HG02623 (cell line): ENCODE measurements around the gene SOX30.

ENCODE experiments used
- ATAC-seq: cut with Tn5 transposase; IDR thresholded peaks from one replicate; pipeline ENCODE4 v1.9.1; 2021; ENCODE audit warnings: moderate library complexity; ENCODE audit not compliant: unreplicated experiment

SOX30 gene

DNA sequence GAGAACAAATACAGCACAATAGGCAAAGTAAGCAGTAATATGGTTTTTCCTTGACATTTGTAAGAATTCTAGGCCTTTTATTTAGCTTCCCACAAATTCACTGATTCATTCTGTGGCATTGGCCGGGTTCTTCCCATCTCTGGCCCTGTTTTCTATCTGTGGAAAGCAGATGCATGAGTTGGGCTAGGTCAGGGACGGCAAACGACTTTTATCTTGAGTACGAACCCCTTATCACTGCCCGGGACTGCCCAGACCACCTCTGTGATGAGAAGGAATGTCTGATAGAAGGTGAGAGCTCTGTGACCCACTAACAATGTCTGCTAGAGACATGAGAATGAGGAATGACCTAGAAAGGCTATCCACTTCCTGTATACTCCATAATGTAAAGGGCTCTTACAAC, 41.2 kb downstream of the SOX30 start:
- no peak for ATAC-seq

DNA sequence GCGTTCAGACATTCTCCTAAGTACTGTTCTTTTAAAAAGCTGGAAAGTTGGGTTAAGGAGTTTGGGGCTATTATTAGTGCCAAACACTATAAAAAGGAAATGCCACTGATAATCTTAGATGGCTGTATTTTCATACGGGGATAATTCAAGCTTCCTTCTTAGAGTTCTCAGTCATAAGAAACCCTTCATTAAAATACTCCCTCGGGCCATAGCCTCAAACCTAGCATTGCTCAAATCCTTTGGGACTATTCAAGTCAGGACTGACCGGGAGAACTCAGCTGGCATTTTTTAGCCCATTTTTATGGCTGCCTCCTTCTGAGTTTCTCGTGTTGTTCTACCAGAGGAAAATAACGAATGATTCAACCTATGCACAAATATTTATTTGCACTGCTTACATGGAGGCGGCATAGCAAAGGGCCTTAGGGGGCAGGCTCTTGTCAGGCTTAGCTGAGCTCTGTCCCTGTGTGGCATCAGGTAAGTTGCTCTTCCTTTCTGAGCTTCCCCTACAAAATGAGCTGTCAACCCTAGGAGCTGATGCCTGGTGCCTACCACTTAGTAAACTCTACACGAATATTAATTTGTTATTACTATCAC, 43.2 kb downstream of the SOX30 start:
- no peak for ATAC-seq

DNA sequence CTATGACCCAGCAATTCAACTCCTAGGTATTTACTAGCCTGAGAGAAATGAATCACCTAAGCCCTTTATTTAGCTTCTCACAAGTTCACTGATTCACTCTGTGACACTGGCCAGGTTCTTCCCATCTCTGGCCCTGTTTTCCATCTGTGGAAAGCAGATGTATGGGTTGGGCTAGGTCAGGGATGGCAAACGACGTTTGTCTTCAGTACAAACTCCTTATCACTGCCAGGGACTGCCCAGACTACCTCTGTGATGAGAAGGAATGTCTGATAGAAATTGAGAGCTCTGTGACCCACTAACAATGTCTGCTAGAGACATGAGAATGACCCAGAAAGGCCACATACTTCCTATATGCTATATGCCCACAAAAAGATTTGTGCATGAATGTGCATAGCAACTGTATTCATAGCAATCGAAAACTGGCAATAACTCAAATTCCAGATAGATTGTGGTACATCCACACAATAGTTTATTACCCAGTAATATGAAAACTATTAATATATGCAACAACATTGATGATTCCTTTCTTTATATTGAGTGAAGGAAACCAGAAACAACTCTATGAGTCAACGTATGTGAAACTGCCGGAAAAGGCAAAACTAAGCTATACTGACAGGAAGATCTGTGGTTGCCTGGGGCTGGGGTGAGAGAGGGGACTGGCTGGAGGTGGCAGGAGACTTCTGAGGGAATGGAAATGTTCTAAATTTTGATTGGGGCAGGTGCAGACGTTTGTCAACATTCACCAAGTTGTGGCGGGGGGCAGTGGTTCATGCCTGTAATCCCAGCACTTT, 44.7 kb downstream of the SOX30 start:
- ATAC-seq, result no peak

DNA sequence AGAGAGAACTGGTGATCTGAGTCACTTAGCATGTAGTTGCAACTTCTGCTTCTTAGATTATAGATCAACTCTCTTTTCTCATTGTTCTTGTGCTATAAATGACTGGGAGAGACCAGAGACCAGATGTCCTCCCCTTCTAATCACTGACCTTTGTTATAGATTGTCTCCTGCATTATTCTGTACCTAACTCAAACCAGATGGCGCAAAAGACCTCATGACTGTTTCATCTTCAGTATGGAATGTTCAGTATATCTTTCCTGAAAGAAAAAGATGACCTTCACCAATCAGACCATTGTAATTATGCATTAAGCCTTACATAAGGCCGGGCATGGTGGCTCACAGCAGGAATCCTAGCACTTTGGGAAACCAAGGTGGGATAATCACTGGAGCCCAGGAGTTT, 46.2 kb downstream of the SOX30 start:
- no peak for ATAC-seq

DNA sequence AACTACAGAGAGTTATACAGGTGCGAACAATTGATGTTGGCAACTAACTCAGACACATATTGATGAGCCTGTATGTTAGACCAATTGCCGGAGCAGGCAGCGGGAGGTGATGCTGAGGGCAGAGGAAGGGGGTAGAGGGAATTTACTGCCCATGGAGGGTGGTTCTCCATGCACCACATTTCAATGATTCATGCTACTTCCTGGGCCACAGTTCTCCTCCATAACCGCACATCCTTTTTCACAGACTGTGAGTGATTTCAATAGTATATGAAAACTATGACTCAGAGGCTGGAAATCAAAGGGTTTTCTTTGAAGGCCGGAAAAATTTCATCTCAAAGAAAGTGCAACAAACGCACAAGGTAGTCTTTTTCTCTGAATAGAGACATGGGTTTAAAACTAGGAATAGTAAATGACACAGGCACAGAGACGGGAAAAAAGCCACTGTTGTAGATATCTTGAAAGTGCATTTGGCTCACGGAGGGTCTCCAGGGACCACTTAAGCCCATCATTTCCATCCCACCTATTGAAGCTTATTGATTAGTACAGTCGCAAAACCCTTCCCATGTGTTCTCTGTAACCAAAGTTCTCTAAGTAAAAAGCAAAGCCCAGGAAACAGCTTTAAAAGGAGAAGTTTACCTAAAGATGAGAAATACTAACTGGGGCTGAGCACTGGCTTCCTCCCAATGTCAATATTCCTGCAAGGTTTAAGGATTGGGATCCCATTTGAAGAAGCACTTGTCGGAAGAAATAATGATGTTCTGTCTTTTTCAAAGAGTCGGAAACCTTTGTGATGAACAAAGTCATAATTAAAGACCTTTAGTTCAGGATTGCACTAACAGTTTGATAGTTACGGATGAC, 48.7 kb downstream of the SOX30 start:
- ATAC-seq, result peak; percentile 37

DNA sequence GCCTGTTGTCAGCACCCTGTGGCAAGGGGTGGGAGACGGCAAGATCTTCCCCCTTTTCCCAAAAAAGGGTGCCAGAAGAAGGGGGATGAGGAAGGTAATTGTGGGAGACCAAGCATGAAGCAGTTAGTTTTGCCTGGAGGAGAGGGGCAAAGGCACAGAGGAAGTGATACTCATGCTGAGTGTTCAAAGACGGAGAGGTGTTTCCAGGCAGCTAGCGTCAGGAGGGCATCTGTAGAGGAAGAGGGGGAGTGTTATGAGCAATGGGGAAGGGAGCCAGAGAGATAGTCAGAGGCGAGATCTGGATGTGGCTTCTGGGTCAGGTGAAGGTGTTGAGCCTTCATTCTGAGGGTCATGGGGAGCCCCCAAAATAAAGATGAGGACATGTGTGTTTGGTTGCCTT, 49.7 kb downstream of the SOX30 start:
- ATAC-seq, result peak; percentile 44

DNA sequence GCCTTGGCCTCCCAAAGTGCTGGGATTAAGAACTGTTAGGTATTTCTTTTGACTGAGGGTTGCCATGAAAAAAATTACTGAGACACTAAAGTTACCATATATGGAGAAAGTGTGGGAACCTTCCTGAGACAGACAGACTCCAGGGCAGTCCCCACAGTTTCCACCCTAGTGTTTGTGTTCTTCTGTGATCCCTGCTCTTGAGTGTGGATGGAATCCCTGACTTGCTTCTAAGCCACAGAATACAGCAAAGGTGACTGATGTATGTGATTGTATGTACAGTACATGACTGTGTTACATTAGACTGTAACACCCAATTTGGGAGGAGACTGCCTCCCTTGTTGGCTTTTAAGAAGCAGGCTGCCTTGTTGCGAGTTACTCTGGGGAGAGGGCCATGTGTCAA, 52.0 kb downstream of the SOX30 start:
- ATAC-seq, result no peak

DNA sequence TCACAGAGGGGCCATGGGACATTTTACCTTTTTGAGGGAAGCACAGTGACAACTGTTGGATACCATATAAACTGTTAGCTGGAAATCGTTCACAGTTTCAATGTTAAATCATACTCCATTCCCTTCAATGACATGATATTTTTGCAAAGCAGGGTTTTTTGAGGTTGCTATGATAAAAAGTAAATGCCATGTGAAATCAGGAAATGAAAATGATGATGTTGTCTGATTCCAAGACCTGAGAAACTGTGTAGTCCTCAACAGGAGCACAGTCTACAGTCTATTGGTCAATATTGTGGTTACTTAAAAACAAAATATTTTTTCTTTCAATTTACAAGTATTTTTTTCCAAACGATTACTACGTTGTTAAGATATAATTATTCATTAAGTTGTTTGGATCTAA, 52.7 kb downstream of the SOX30 start:
- ATAC-seq, result no peak

DNA sequence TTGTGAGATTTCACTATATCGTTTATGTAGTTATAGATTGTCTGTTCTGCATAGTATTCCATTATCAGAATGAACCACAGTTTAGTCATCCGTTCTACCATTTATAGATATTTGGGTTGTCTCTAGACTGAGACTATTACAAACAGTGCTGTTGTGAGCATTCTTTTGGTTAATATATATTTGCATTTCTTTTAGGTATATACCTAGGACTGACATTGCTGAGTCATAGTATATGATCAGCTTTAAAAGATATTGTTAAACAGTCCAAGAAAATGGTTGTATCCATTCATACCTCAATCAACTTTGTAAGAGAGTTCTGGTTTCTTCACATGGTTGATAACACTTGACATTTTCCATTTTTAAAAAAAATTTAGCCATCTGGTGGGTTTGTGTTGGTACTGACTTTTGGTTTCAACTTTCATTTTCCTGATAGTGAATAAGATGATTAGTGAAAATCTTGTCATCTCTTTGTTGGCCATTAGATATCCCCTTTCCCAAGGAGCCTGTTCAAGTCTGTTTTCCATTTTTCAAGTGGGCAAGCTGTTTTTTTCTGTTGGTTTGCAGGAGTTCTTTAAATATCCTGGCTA, 53.8 kb downstream of the SOX30 start:
- ATAC-seq, result no peak

DNA sequence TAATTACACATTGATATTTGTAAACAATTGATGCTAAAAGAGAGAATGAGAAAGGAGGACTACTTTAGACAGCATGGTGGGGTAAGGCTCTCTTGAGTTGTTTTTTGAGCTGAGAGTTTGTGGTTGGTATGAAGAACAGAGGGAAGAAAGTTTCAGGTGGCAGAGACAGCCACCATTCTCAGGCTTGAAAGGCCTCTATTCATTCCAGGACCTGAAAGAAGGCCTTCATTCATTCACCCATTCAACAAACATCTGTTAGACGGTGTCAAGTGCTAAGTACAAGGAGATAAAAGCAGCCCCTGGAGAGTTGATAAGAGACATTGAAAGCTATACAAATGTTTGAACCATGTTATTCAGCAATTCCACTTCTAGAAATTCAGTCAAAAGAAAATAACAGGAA, 55.0 kb downstream of the SOX30 start:
- no peak for ATAC-seq

DNA sequence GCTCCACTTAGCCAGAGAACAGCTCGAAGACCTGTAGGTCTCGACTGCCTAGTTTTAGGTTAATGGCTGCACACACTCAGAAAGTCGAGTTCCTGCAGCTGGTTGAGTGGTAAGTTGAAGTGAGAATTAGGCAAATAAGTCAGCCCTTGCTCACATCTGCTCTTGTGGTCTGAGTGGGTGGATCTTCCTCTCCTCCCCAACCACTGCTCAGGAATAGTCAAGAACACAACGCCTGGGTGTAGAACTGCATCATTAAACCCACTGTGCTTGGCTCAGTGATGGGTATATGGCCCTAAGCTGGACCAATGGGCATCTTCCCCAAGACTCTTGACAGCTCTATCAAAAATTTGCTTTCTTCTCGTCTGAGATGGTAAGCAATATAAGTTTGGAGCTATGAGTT, 55.8 kb downstream of the SOX30 start:
- peak; percentile 67 for ATAC-seq

DNA sequence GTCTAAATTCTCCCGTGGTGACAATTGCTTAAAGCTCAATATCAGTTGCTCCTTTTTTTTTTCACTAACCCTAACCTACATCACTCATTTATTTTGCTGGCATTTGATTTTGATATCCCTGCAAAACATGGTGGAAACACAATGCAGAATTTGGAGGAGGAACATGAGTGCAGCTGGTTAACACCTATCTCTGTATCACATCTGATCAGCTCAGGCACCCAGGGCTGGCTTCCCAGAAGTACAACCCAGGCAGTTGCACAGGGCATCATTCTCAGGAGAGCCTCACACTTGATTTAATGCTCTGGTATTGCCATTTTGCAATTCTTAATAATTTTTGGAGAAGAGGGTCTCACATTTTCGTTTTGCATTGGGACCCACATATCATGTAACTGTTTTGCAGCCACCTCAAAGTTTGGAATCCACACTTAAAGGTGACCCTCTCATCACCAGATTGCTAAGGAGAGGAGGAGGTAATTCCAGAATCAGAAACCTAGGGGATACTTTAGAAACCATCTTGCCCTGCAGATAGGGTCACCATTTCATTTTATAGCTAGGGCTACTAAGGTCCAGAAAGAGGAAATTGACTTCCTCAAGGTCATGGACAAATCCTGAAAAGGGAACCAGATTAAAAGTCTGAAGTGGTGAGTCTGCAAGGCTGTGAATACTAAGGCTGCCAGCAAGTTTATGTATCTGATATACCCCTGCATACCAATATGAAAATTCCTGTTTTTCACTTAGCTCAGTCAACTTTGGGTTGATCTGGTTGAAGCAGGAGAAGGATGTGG, 57.4 kb downstream of the SOX30 start:
- ATAC-seq, result no peak

DNA sequence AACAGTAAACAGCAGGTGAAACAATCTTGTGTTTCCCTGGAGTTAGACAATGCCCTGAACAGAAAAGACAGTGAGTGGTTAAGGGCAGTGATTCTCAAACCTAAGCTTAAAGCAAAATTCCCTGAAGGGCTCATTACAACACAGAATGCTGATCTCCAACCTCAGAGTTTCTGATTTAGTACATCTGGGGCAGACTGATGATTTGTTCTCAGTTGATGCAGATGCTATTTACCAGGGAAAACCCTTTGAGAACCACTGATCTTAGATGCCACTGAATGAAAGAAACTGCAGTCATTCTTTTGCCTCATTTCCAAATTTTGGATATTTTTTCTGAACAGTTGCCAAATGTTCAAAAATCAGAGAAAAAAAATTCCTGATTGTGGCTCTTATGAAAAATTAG, 58.0 kb downstream of the SOX30 start:
- no peak for ATAC-seq

DNA sequence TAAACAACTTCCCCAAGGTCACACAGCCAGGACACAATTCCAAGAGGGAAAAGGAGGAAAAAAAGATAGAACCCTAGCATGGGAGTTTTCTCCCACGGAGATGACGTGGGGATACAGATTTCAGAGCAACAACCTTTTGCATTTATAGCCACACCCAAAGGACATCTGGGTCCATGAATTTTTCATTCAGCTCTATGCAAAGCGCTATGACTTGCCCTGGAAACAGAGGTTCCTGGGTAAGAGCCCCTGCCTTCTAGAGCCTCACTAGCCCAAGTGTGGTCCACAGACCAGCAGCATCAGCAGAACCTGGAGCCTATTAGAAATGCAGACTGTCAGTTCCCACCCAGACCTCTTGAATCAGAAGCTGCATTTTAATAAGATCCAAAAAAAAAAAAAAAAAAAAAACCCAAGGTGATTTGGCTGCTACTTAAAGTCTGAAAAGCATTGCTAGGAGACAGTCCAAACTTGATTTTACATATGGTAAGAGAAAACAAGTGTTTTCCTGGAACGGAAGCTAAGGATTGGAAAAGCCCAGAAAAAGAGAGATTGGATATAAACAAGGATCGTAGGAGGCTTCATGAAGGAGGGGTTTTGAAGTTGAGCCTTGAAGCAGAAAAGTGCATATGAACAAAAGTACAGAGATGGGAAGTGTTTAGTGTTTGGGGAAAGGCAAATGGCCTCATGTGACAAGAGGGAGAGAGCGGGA, 59.0 kb downstream of the SOX30 start:
- ATAC-seq, result no peak

DNA sequence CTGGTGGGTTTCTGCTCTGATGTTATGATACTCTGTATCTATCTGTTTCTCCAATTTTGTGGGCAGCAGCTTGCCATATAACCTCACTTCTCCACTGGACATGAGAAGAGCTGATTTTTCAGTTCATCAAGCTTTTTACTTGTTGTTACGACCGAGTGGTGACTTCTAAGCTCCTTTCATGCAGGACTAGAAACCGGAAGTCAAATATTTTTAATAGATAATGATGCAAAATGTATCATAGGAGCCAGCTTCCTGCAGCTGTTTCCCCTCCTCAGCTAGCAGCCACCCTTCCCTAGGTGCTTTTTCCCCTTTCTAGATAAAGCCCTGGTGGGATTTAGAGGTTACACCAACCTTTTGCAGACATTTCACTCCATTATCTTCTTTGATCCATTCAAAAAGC, 59.6 kb downstream of the SOX30 start:
- ATAC-seq, result no peak

DNA sequence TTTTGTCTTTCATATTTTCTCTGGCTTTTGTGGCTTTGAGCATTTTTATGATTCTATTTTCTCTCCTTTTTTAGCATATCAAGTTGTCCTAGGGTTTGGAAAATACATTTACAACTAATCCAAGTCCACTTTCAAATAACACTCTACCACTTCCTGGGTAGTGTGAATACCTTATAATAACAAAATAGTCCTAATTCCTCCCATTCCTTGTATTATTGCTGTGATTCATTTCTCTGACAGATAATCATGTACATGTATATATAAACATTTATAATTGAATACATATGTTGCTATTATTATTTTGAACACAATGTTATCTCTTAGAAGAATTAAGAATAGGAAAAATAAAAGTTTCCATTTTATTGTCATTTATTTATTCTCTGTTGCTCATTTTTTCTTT, 61.8 kb downstream of the SOX30 start:
- no peak for ATAC-seq

DNA sequence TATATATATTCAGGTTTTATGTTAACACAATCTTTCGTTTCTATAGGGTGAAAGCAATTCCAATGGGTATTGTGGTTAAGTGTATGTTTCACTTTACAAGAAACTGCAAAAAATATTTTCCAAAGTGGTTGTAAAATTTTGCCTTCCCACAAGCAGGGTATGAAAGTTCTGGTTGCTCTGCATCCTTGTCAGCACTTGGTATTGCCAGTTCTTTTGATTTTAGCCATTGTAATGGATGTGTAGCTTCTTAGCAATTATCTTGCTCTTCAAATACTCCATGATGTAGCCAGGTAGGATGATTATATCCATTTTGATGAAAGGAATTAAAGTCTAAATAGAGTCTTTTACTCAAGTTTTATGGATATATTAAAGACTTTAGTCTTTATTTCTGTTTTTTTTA, 67.6 kb downstream of the SOX30 start:
- no peak for ATAC-seq

DNA sequence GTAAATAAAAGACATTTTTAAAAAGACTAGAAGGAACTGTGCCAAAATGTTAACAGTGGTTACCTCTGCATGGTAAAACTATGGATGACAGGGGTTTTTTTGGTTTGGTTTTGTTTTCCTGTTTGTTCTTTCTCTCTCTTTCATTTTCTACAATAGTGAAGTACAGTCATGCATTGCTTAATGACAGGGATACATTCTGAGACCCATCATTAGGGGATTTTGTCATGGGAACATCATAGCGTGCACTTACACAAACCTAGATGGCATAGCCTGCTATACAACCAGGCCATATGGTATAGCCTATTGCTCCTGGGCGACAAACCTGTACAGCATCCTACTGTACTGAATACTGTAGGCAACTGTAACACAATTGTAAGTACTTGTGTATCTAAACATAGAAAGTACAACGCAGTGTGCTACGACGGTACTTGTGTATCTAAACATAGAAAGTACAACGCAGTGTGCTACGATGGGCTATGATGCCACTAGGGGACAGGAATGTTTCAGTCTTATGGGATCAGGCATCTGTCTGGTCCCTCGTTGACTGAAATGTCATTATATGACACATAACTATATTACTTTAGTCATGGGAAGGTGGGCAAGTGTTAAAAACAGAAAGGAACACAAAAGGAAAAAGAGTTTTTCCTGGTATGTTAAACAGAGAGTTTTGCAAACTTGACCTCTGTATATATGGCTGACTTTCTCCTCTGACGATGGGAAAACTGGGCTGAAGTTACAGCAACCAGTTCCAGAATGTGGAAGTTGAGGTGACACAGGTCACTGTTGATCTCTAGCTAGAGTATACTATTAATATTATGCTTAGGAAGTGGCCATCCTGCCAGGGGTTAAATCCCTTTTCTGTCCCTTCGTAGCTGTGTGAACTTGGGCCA, 69.3 kb downstream of the SOX30 start:
- peak; percentile 71 for ATAC-seq

DNA sequence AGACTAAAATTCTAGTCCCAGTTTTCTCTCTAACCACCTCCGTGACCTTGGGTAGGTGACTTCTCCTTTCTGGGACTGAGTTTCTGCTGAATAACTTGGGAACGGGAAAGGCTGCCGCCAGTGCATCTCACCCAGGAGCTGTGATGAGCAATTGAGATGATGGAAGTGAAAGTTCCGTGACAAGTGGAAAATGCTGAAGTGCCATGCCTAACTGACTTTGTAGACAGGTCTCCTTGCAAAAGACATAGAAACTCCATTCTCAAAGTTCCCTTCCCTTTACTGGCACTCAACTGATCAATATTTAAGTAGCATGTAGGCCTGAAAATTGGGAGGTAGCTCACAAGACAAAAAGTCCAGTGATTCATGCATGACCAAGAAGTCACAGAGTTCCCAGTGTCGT, 70.3 kb downstream of the SOX30 start:
- ATAC-seq, result no peak
